NB4 (cell line): Measurements from ENCODE around the gene CENPL.

Experiments
- CTCF ChIP-seq: IDR thresholded peaks from one replicate; pipeline ENCODE4 v1.5.1; 2012; ENCODE audit warnings: low read depth, low read length
- MAX ChIP-seq: IDR thresholded peaks from 2 replicates; pipeline ENCODE4 v1.6.1; 2011; ENCODE audit warnings: low read depth, low read length
- POLR2A ChIP-seq: IDR thresholded peaks from 2 replicates; pipeline ENCODE4 v1.6.1; 2011; ENCODE audit warnings: mild to moderate bottlenecking; ENCODE audit not compliant: insufficient read length; ENCODE audit errors: extremely low read depth

- no peak for TF ChIP-seq CTCF
- no peak for TF ChIP-seq MAX
- TF ChIP-seq POLR2A = no peak
These were observed 2.9 kb upstream of the CENPL start for GRCh38 chr1:173827611-173828010.
